Mesothelial cell of epicardium (in vitro differentiated cells): ENCODE results near the gene DHRSX. TPM values are rescaled to one million over a fixed set of nuclear protein-coding genes. Genes with fewer than 3 reads are reported as not detected.
"Not testable (repeated sequence)": the region's sequence is repeated elsewhere in the genome, so short reads cannot be mapped to it uniquely, and the experiment has no call there.

Experiments used
- DNase-seq, 2 experiments: peaks; one replicate each; pipeline ENCODE4 v3.0.0; 2021; ENCODE audit warnings: low spot score in 2 of 2; ENCODE audit not compliant: unreplicated experiment in 2 of 2
- H3K27ac Mint-ChIP-seq: 2 replicates; pipeline ENCODE4 v1.8.0; 2021; ENCODE audit warnings: mixed read lengths
- H3K27me3 Mint-ChIP-seq: 2 replicates; pipeline ENCODE4 v1.8.0; 2021; ENCODE audit warnings: low read depth, mixed read lengths
- H3K36me3 Mint-ChIP-seq: 2 replicates; pipeline ENCODE4 v1.8.0; 2021; ENCODE audit warnings: mixed read lengths
- H3K4me1 Mint-ChIP-seq: 2 replicates; pipeline ENCODE4 v1.8.0; 2021; ENCODE audit warnings: mixed read lengths
- H3K4me3 Mint-ChIP-seq: 2 replicates; pipeline ENCODE4 v1.8.0; 2021; ENCODE audit warnings: mild to moderate bottlenecking, moderate library complexity, mixed read lengths
- H3K9me3 Mint-ChIP-seq: 2 replicates; pipeline ENCODE4 v1.8.0; 2021; ENCODE audit warnings: mixed read lengths
- total RNA-seq: library from RNA; stranded (reverse); gene quantifications from 3 replicates; pipeline ENCODE4 v1.2.1, GENCODE V29; 2021
- TF ChIP-seq, protein P1 (sequence below): fragments of 200-600 bp; sonication (generic); IDR thresholded peaks from one replicate; pipeline ENCODE4 v1.5.0; 2021; ENCODE audit warnings: antibody characterized with exemption; ENCODE audit not compliant: unreplicated experiment

DHRSX gene
- total RNA-seq, 1 donor from 2014 or later: 43.5 TPM

DNA sequence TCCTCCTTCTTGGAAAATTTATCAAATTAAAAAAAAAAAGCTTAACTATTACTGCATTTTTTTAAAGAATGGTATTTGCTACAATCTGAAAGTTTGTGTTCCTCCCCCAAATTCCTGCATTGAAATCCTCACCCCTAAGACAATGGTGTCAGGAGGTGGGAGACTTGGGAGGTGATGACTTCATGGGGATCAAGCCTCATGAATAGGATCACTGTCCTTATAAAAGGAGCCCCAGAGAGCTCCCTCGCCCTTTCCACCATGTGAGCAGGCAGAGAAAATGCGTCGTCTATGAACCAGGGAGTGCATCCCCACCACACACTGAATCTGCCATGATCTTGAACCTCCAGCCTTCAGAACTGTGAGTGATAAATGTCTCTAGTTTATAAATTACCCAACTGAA lies 38.0 kb downstream of the DHRSX start:
- TF ChIP-seq, protein P1, sequence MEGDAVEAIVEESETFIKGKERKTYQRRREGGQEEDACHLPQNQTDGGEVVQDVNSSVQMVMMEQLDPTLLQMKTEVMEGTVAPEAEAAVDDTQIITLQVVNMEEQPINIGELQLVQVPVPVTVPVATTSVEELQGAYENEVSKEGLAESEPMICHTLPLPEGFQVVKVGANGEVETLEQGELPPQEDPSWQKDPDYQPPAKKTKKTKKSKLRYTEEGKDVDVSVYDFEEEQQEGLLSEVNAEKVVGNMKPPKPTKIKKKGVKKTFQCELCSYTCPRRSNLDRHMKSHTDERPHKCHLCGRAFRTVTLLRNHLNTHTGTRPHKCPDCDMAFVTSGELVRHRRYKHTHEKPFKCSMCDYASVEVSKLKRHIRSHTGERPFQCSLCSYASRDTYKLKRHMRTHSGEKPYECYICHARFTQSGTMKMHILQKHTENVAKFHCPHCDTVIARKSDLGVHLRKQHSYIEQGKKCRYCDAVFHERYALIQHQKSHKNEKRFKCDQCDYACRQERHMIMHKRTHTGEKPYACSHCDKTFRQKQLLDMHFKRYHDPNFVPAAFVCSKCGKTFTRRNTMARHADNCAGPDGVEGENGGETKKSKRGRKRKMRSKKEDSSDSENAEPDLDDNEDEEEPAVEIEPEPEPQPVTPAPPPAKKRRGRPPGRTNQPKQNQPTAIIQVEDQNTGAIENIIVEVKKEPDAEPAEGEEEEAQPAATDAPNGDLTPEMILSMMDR: no peak
- DNase-seq: no peak
- peaks cover 4% of the 10 kb centered on the region for H3K36me3 Mint-ChIP-seq
- peaks cover 12% of the 10 kb centered on the region for H3K4me1 Mint-ChIP-seq
- H3K27ac Mint-ChIP-seq: peak overlapping the region; percentile 82
- H3K9me3 Mint-ChIP-seq: peaks cover 4% of the 10 kb centered on the region
- no peaks in the 10 kb centered on the region for H3K27me3 Mint-ChIP-seq
- H3K4me3 Mint-ChIP-seq: no peak overlapping the region

DNA sequence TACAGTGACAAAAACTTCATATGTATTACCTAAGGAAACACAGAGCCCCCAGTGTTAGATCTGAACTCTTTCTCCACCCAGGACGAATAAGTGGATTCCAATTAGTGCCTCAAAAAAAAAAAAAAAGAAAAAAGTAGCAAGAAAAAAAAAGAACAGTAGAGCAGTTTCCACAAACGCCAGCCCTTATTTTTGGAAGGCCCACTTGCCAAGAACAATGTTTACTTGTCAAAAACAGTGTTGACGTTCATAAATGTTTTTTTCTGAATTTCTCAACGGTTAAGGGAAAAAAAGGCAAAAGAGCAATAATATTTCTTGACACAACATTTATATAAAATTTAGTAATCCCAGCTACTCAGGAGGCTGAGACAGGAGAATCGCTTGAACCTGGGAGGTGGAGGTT lies 38.7 kb downstream of the DHRSX start:
- Mint-ChIP-seq H3K4me1 (peaks cover 12% of the 10 kb centered on the region), H3K4me3 (no peak overlapping the region), H3K27me3 (no peaks in the 10 kb centered on the region), H3K27ac (peak overlapping the region; percentile 37), H3K36me3 (peaks cover 4% of the 10 kb centered on the region), H3K9me3 (peaks cover 4% of the 10 kb centered on the region)
- TF ChIP-seq, protein P1: no peak
- no peak for DNase-seq

- no peaks in the 10 kb centered on the region for H3K27me3 Mint-ChIP-seq
- TF ChIP-seq, protein P1: no peak
- no peak overlapping the region for H3K4me3 Mint-ChIP-seq
- DNase-seq: no peak
- peaks cover 4% of the 10 kb centered on the region for H3K36me3 Mint-ChIP-seq
- peak overlapping the region; percentile 37 for H3K27ac Mint-ChIP-seq
- H3K4me1 Mint-ChIP-seq: peaks cover 12% of the 10 kb centered on the region
- H3K9me3 Mint-ChIP-seq: peaks cover 4% of the 10 kb centered on the region
Measured at GRCh38 chrX:2461711-2462016, 39.1 kb downstream of the DHRSX start.

- not testable (repeated sequence) for H3K4me3 Mint-ChIP-seq, H3K27ac Mint-ChIP-seq, H3K27me3 Mint-ChIP-seq, DNase-seq, H3K36me3 Mint-ChIP-seq, H3K9me3 Mint-ChIP-seq
- H3K4me1 Mint-ChIP-seq: peaks cover 12% of the 10 kb centered on the region
Measured at GRCh38 chrX:2460821-2461710, 39.7 kb downstream of the DHRSX start.

DNA sequence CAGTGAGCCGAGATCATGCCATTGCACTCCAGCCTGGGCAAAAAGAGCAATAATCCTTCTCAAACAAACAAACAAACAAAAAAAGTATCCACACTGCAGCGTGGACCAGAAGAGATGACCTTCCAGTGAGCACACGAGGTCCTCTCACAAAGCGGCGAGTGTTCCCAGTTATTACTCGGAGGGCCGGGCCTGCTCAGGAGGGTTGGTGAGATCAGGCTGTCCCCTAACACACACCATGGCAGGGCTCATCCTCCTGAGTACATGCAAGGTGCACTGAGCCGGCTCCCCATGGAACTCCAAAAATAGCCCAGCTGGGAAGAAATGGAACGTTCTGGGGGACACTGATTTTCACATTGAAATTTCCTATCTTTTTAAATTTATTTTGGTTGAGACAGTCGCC lies 40.7 kb downstream of the DHRSX start:
- peaks cover 12% of the 10 kb centered on the region for H3K4me1 Mint-ChIP-seq
- DNase-seq, H3K9me3 Mint-ChIP-seq, H3K36me3 Mint-ChIP-seq, H3K4me3 Mint-ChIP-seq, H3K27me3 Mint-ChIP-seq: not testable (repeated sequence)
- H3K27ac Mint-ChIP-seq: peak overlapping the region; percentile 47

GRCh38 chrX:2458309-2458708 lies 42.5 kb downstream of the DHRSX start:
- no peak overlapping the region for H3K4me3 Mint-ChIP-seq
- TF ChIP-seq, protein P1: no peak
- H3K4me1 Mint-ChIP-seq: peaks cover 7% of the 10 kb centered on the region
- H3K27me3 Mint-ChIP-seq: no peaks in the 10 kb centered on the region
- no peak overlapping the region for H3K27ac Mint-ChIP-seq
- peaks cover 7% of the 10 kb centered on the region for H3K36me3 Mint-ChIP-seq
- peaks cover 4% of the 10 kb centered on the region for H3K9me3 Mint-ChIP-seq
- DNase-seq: no peak
